Progenitor cell of endocrine pancreas (in vitro differentiated cells): ENCODE measurements around the gene RASSF1. TPM values are rescaled to one million over a fixed set of nuclear protein-coding genes. Genes with fewer than 3 reads are reported as not detected.

ENCODE experiments used
- DNase-seq: peaks from one replicate; pipeline ENCODE4 v3.0.0; 2021; ENCODE audit warnings: low spot score; ENCODE audit not compliant: unreplicated experiment
- H3K27ac Mint-ChIP-seq: 2 replicates; pipeline ENCODE4 v1.8.0; 2021; ENCODE audit warnings: mild to moderate bottlenecking, moderate library complexity, mixed read lengths
- H3K27me3 Mint-ChIP-seq: 2 replicates; pipeline ENCODE4 v1.8.0; 2021; ENCODE audit warnings: mixed read lengths
- H3K36me3 Mint-ChIP-seq: 2 replicates; pipeline ENCODE4 v1.8.0; 2022; ENCODE audit warnings: mixed read lengths; ENCODE audit not compliant: insufficient read depth
- H3K4me1 Mint-ChIP-seq: 2 replicates; pipeline ENCODE4 v1.8.0; 2021; ENCODE audit warnings: low read depth, mixed read lengths
- H3K4me3 Mint-ChIP-seq: 2 replicates; pipeline ENCODE4 v1.8.0; 2021; ENCODE audit warnings: low read depth, mild to moderate bottlenecking, moderate library complexity, mixed read lengths
- H3K9me3 Mint-ChIP-seq: 2 replicates; pipeline ENCODE4 v1.8.0; 2021; ENCODE audit warnings: low read depth, mixed read lengths
- total RNA-seq: library from RNA; stranded (reverse); gene quantifications from 2 replicates; pipeline ENCODE4 v1.2.1, GENCODE V29; 2021
- TF ChIP-seq, protein P1 (sequence below): fragments of 200-600 bp; sonication (generic); IDR thresholded peaks from one replicate; pipeline ENCODE4 v1.5.0; 2021; ENCODE audit warnings: antibody characterized with exemption, mild to moderate bottlenecking; ENCODE audit not compliant: unreplicated experiment

Gene RASSF1
- total RNA-seq, 1 donor from 2014 or later: 11.7 TPM

DNA sequence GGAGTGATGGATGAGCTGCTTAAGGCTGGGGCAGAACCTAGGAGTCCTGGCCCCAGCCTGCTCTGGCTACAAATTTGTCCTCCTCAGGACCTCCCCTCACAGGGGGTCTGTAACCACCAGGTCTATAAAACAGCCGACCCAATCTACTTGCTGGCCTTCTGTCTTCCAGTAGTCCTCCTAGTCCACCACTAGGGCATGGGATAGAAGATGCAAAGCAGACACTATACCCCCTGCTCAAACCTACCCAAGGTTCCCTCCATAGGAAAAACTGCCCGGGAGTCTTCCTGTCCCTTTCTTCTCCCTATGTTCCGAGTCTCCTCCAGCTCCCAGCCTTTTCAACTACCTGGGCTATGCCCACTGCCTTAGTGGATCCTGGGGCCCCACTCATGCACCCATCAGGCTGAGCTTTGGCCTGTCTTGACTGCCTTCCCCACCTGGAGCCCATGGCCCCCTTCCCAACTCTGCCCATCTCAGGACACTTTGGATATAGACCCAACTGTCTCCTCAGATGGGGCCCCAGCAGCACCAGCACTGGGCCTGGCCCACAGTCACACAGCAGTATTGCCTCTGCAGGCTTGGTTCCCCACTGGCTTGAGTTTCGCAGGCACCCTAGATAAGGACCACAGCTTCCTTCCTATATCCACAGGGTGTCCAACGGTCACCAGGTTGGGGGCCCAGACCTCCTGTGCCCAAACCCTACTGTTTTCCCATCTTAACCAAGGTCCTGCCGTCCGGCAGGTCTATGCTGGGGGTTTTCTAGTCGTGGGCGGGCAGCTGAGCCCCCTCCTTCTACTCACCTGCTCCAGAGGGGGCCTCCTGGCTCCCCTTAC lies 42.5 kb downstream of the RASSF1 start:
- DNase-seq: no peak
- H3K4me1 Mint-ChIP-seq: peaks cover 16% of the 10 kb centered on the region
- no peaks in the 10 kb centered on the region for H3K9me3 Mint-ChIP-seq
- no peak overlapping the region for H3K27ac Mint-ChIP-seq
- H3K4me3 Mint-ChIP-seq: peak overlapping the region; percentile 90
- TF ChIP-seq, protein P1, sequence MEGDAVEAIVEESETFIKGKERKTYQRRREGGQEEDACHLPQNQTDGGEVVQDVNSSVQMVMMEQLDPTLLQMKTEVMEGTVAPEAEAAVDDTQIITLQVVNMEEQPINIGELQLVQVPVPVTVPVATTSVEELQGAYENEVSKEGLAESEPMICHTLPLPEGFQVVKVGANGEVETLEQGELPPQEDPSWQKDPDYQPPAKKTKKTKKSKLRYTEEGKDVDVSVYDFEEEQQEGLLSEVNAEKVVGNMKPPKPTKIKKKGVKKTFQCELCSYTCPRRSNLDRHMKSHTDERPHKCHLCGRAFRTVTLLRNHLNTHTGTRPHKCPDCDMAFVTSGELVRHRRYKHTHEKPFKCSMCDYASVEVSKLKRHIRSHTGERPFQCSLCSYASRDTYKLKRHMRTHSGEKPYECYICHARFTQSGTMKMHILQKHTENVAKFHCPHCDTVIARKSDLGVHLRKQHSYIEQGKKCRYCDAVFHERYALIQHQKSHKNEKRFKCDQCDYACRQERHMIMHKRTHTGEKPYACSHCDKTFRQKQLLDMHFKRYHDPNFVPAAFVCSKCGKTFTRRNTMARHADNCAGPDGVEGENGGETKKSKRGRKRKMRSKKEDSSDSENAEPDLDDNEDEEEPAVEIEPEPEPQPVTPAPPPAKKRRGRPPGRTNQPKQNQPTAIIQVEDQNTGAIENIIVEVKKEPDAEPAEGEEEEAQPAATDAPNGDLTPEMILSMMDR: peak; percentile 15
- H3K27me3 Mint-ChIP-seq: no peaks in the 10 kb centered on the region
- no peaks in the 10 kb centered on the region for H3K36me3 Mint-ChIP-seq

DNA sequence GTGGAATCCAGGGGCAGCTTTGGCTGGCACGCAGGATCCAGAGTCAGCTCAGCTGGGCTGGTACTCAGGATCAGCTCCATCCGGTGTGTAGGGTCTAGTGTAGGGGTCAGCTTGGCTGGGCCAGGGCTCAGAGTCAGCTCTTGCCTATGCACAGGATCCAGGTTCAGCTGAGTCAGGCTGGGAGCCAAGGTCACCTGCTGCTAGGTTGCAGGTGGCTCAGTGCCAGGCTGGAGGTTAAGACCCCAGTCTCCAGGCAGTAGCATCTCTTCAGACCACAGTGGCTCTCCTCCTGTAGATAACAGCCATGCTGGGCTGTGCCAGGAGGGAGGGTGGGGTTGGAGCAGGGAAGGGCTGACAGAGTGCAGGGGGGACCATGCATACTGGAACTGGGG lies 43.3 kb downstream of the RASSF1 start:
- no peak overlapping the region for H3K27ac Mint-ChIP-seq
- no peak overlapping the region for H3K4me3 Mint-ChIP-seq
- H3K4me1 Mint-ChIP-seq: peaks cover 15% of the 10 kb centered on the region
- TF ChIP-seq, protein P1: no peak
- H3K36me3 Mint-ChIP-seq: no peaks in the 10 kb centered on the region
- no peaks in the 10 kb centered on the region for H3K9me3 Mint-ChIP-seq
- H3K27me3 Mint-ChIP-seq: no peaks in the 10 kb centered on the region
- no peak for DNase-seq

DNA sequence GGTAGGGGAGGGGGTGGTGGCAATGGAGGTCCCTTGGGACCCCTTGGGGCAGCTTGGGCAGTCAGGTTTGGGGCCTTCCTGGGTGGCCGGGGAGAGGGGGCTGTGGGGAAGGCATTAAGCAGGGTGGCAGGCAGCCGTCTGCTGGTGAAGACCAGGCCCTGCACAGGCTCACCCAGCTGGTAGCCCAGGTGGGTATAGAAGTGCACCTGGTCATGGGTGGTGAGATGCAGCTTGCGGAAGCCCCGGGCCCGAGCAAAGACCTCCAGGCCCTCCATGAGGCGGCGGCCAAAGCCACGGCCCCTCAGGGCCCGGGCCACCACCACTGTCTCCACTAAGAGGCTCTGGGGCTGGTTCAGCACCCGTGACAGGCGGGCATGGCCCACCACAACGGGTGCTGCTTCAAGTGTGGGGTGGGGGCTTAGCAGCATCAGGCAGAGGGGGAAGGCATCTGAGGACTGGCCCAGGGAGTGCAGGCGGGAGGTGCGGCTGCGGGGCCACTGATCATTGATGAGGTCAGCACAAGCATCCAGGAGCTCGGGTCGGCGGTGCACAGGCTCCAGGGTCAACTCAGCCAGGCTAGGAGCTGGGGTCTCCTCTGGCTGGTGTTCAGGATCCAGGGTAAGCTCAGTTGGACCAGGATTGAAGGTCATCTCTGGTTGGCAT lies 43.8 kb downstream of the RASSF1 start:
- H3K27ac Mint-ChIP-seq: no peak overlapping the region
- H3K27me3 Mint-ChIP-seq: no peaks in the 10 kb centered on the region
- TF ChIP-seq, protein P1: no peak
- peaks cover 14% of the 10 kb centered on the region for H3K4me1 Mint-ChIP-seq
- DNase-seq: no peak
- H3K9me3 Mint-ChIP-seq: no peaks in the 10 kb centered on the region
- H3K36me3 Mint-ChIP-seq: no peaks in the 10 kb centered on the region
- H3K4me3 Mint-ChIP-seq: peak overlapping the region; percentile 14

DNA sequence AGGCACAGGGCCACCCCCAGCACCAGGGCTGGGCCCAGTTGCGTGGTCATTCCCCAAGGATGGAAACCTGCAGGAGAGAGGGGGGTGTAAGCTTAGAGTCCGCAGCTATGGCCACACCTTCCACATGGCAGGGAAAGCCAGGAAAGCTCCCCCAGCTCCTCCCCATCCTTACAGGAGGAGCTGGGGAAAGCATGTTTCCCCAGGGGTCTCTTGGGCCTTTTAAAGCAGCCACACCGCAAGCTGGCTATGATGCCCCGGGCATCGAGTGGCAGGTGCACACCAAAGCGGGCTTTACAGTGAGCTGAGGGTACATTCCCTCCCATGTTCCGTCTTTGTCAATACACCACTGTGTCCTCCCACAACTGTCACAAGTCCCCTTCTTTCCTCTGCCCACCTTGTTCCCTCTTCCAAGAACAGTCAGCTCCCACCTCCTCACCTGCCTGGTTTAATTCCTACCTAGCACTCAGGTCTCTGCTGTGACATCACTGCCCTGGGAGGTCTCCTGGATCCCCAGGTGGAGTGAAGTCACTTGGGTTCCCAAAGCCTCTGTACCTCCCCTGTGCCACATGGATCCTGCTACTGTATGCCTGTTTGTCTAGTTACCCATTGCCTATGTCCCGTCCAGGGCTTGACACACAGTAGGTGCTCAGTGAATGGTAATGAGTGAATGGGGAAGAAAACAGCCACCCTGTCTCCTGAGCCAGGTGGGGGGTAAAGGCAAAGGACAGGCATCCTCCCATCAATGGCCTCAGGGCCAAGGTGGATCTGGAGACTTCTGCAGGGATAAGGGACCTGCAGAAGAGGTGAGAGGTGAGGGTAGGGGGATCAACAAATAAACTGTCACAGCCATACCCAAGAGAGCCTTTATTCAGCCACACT lies 44.8 kb downstream of the RASSF1 start:
- no peak overlapping the region for H3K27ac Mint-ChIP-seq
- DNase-seq: no peak
- H3K36me3 Mint-ChIP-seq: no peaks in the 10 kb centered on the region
- no peak overlapping the region for H3K4me3 Mint-ChIP-seq
- peaks cover 21% of the 10 kb centered on the region for H3K4me1 Mint-ChIP-seq
- TF ChIP-seq, protein P1: no peak
- no peaks in the 10 kb centered on the region for H3K27me3 Mint-ChIP-seq
- H3K9me3 Mint-ChIP-seq: no peaks in the 10 kb centered on the region
